Mammary epithelial cell (primary cell): ENCODE data around the gene BIRC5.

Experiments
- CTCF ChIP-seq, 2 donors: IDR thresholded peaks in 1 of 2; conservative IDR thresholded peaks in 1 of 2; 2 replicates each; pipeline ENCODE4 v1.5.1; 2011 to 2012; ENCODE audit warnings: inconsistent platforms in 2 of 2, low read length in 2 of 2, mild to moderate bottlenecking in 2 of 2, control low read depth in 1 of 2, low read depth in 1 of 2; ENCODE audit not compliant: insufficient read depth in 1 of 2; ENCODE audit errors: extremely low read depth in 1 of 2
- EZH2 ChIP-seq: IDR thresholded peaks from 2 replicates; pipeline ENCODE4 v1.6.1; 2012; ENCODE audit warnings: low read length, inconsistent platforms, borderline replicate concordance

GRCh38 chr17:78269955-78270381 lies 55.9 kb downstream of the BIRC5 start:
- no peak for TF ChIP-seq CTCF (conservative IDR thresholded peaks at IDR 0.05 in 1 of 2, IDR thresholded peaks at IDR 0.05 in 1 of 2; ENCODE audit: extremely low read depth in 1 of 2, insufficient read depth in 1 of 2, low read depth in 1 of 2, low read length in 2 of 2)
- no peak for TF ChIP-seq EZH2
